ENCODE results near the gene IGFL2. TPM values are rescaled to one million over a fixed set of nuclear protein-coding genes. Genes with fewer than 3 reads are reported as not detected.
A peak's percentile ranks its signal among the peaks of the same experiment; 100 is the strongest.

The IGFL2 gene
- total and polyA plus RNA-seq, 9 of the 15 experiments (the other 6 are each of a cell fraction or from before 2014, with no cell fraction given) = 0.42 to 1.7 (median 0.75) TPM; not detected in 2

DNA sequence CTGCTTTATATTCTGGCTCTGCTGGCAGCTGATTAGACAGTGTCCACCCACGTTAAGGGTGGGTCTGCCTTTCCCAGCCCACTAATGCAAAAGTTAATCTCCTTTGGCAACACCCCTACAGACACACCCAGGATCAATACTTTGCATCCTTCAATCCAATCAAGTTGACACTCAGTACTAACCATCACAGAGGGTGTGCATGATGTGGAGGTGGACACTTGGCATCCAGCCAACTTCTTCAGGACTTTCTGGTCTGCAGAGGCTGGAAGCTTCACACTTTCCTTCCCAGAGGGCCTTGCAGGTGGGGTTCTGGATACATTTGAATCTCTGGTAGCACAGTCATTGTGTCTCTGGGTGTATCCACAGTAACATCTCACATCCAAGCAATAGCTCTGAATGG lies 62.6 kb downstream of the IGFL2 start (continued):
- TF ChIP-seq JUND (IDR thresholded peaks at IDR 0.05; ENCODE audit: borderline replicate concordance, low read depth, low read length) (no peak), JUND (tag; IDR thresholded peaks at IDR 0.05; ENCODE audit: borderline replicate concordance, low read depth, low read length) (0 out of 3 replicates have a peak, but pooled peaks have one; percentile 38), DLX4 (CRISPR knock-in tag; IDR thresholded peaks at IDR 0.05) (no peak), MAX (CRISPR knock-in tag; IDR thresholded peaks at IDR 0.05) (0 out of 2 replicates have a peak, but pooled peaks have one; percentile 30), RREB1 (CRISPR knock-in tag; IDR thresholded peaks at IDR 0.05) (0 out of 2 replicates have a peak, but pooled peaks have one; percentile 36), RBBP5 (IDR thresholded peaks at IDR 0.05; ENCODE audit: borderline replicate concordance, insufficient read depth, low read length, poor library complexity, severe bottlenecking) (no peak), SMAD1 (IDR thresholded peaks at IDR 0.05; ENCODE audit: low read depth, low read length, partially characterized antibody) (peak; percentile 71), ZFX (CRISPR knock-in tag; IDR thresholded peaks at IDR 0.05) (0 out of 2 replicates have a peak, but pooled peaks have one; percentile 2), CBFA2T3 (IDR thresholded peaks at IDR 0.05) (peak; percentile 34; the same call in 1 of the 2 replicates), NFE2L1 (tag; IDR thresholded peaks at IDR 0.05; ENCODE audit: borderline replicate concordance, low read depth) (no peak), PHB2 (IDR thresholded peaks at IDR 0.05; ENCODE audit: low read depth) (no peak)
- TF ChIP-seq, protein P1, sequence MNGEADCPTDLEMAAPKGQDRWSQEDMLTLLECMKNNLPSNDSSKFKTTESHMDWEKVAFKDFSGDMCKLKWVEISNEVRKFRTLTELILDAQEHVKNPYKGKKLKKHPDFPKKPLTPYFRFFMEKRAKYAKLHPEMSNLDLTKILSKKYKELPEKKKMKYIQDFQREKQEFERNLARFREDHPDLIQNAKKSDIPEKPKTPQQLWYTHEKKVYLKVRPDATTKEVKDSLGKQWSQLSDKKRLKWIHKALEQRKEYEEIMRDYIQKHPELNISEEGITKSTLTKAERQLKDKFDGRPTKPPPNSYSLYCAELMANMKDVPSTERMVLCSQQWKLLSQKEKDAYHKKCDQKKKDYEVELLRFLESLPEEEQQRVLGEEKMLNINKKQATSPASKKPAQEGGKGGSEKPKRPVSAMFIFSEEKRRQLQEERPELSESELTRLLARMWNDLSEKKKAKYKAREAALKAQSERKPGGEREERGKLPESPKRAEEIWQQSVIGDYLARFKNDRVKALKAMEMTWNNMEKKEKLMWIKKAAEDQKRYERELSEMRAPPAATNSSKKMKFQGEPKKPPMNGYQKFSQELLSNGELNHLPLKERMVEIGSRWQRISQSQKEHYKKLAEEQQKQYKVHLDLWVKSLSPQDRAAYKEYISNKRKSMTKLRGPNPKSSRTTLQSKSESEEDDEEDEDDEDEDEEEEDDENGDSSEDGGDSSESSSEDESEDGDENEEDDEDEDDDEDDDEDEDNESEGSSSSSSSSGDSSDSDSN (IDR thresholded peaks at IDR 0.05; ENCODE audit: borderline replicate concordance in 1 of 2, low read depth in 2 of 2, low read length in 2 of 2) = no peak
- TF ChIP-seq, protein P2, sequence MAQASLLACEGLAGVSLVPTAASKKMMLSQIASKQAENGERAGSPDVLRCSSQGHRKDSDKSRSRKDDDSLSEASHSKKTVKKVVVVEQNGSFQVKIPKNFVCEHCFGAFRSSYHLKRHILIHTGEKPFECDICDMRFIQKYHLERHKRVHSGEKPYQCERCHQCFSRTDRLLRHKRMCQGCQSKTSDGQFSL (CRISPR knock-in tag; IDR thresholded peaks at IDR 0.05) = no peak
- TF ChIP-seq, protein P2 (tag; IDR thresholded peaks at IDR 0.05) = no peak

Data from K562 (cell line).